Thoracic aorta (tissue), 2 donors: ENCODE data around the gene IGF1. TPM values are rescaled to one million over a fixed set of nuclear protein-coding genes. Genes with fewer than 3 reads are reported as not detected.

Experiments used
- ATAC-seq: fragments of 150-250 bp; one replicate; pipeline ENCODE4 v1.8.0; 2017; ENCODE audit warnings: low read depth; ENCODE audit not compliant: insufficient number of reproducible peaks, low FRiP score
- DNase-seq: peaks from one replicate; pipeline ENCODE4 v3.0.0-alpha.2; 2020; ENCODE audit warnings: low spot score
- H3K27ac ChIP-seq, 2 donors: fragments of 200-600 bp; sonication (generic); 1 replicate in 1 of 2; 2 replicates in 1 of 2; pipeline ENCODE4 v1.5.1; 2016; ENCODE audit warnings: mild to moderate bottlenecking in 2 of 2, moderate library complexity in 2 of 2
- H3K27me3 ChIP-seq: fragments of 200-600 bp; sonication (generic); replicated peaks from 2 replicates; pipeline ENCODE4 v1.6.0; 2016; ENCODE audit warnings: mild to moderate bottlenecking; ENCODE audit not compliant: insufficient read depth
- H3K36me3 ChIP-seq: fragments of 200-600 bp; sonication (generic); one replicate; pipeline ENCODE4 v1.5.1; 2016
- H3K4me1 ChIP-seq, 2 donors: fragments of 200-600 bp; sonication (generic); 1 replicate in 1 of 2; 2 replicates in 1 of 2; pipeline versions ENCODE4 v1.5.1 to v1.6.0; 2016; ENCODE audit warnings: low read depth in 2 of 2, mild to moderate bottlenecking in 1 of 2; ENCODE audit not compliant: control insufficient read depth in 1 of 2
- H3K4me3 ChIP-seq: fragments of 200-600 bp; sonication (generic); 2 replicates; pipeline ENCODE4 v1.5.1; 2016; ENCODE audit warnings: mild to moderate bottlenecking
- H3K9me3 ChIP-seq: fragments of 200-600 bp; sonication (generic); 2 replicates; pipeline ENCODE4 v1.5.1; 2016
- CTCF ChIP-seq: fragments of 200-600 bp; sonication (generic); IDR thresholded peaks from one replicate; pipeline ENCODE4 v1.5.1; 2019; ENCODE audit warnings: antibody characterized with exemption
- total RNA-seq, 2 donors: library from RNA; depleted of rRNA; stranded (reverse); fragments of >200 nt; gene quantifications; one replicate each; pipeline versions ENCODE4 v1.1.0 to v1.2.3, GENCODE V29; 2016

IGF1 gene
- total RNA-seq, 2 donors from 2014 or later = 37.9 to 44.0 TPM

- DNase-seq = no peak
- Histone ChIP-seq H3K9me3 (no peaks in the 10 kb centered on the region), H3K4me1 (no peaks in the 10 kb centered on the region), H3K27me3 (no peaks in the 10 kb centered on the region), H3K4me3 (no peak overlapping the region), H3K27ac (no peak overlapping the region), H3K36me3 (no peaks in the 10 kb centered on the region)
- ATAC-seq = no peak
- TF ChIP-seq CTCF = no peak
Measured at GRCh38 chr12:102390068-102390467, 90.3 kb downstream of the IGF1 start.

GRCh38 chr12:102388469-102388868, 91.9 kb downstream of the IGF1 start:
- no peaks in the 10 kb centered on the region for H3K36me3 ChIP-seq
- no peak for TF ChIP-seq CTCF
- no peak for DNase-seq
- no peak overlapping the region for H3K4me3 ChIP-seq
- no peak for ATAC-seq
- no peak overlapping the region for H3K27ac ChIP-seq
- no peaks in the 10 kb centered on the region for H3K4me1 ChIP-seq
- no peaks in the 10 kb centered on the region for H3K27me3 ChIP-seq
- peaks cover 4% of the 10 kb centered on the region for H3K9me3 ChIP-seq

GRCh38 chr12:102385343-102385742, 95.0 kb downstream of the IGF1 start:
- H3K27ac ChIP-seq = no peak overlapping the region
- no peak overlapping the region for H3K4me3 ChIP-seq
- DNase-seq = no peak
- H3K9me3 ChIP-seq = peaks cover 7% of the 10 kb centered on the region
- no peaks in the 10 kb centered on the region for H3K27me3 ChIP-seq
- TF ChIP-seq CTCF = no peak
- ATAC-seq = no peak
- no peaks in the 10 kb centered on the region for H3K36me3 ChIP-seq
- H3K4me1 ChIP-seq = no peaks in the 10 kb centered on the region

GRCh38 chr12:102379346-102380162, 100.8 kb downstream of the IGF1 start:
- H3K27me3 ChIP-seq = no peaks in the 10 kb centered on the region
- no peak overlapping the region for H3K27ac ChIP-seq
- no peak for TF ChIP-seq CTCF
- no peaks in the 10 kb centered on the region for H3K36me3 ChIP-seq
- DNase-seq = no peak
- H3K9me3 ChIP-seq = peaks cover 7% of the 10 kb centered on the region
- no peak overlapping the region for H3K4me3 ChIP-seq
- no peaks in the 10 kb centered on the region for H3K4me1 ChIP-seq
- no peak for ATAC-seq

GRCh38 chr12:102376781-102377180, 103.6 kb downstream of the IGF1 start:
- DNase-seq (no peak), ATAC-seq (no peak)
- Histone ChIP-seq H3K27me3 (no peaks in the 10 kb centered on the region), H3K9me3 (no peaks in the 10 kb centered on the region), H3K27ac (no peak overlapping the region), H3K4me1 (no peaks in the 10 kb centered on the region), H3K4me3 (no peak overlapping the region), H3K36me3 (no peaks in the 10 kb centered on the region)
- TF ChIP-seq CTCF = no peak
